Measurements from ENCODE around the gene LAGE3.

The LAGE3 gene

GRCh38 chrX:154476821-154477220 is 2.3 kb downstream of the LAGE3 start:
- no peak overlapping the region for H3K27ac ChIP-seq (ENCODE audit: insufficient read depth, low read depth, low read length, poor library complexity, severe bottlenecking)
- WGBS, 2 experiments, result 94 to 96% methylated on average over 8 of the region's 8 CpGs
- H3K36me3 ChIP-seq (ENCODE audit: control insufficient read depth, insufficient read depth, low read length), result no peaks in the 10 kb centered on the region
- H3K27me3 ChIP-seq (ENCODE audit: control insufficient read depth, insufficient read depth, low read length, poor library complexity, severe bottlenecking), result no peaks in the 10 kb centered on the region
- H3K4me1 ChIP-seq (ENCODE audit: control insufficient read depth, insufficient read depth, low read length), result no peaks in the 10 kb centered on the region
- no peaks in the 10 kb centered on the region for H3K9me3 ChIP-seq (ENCODE audit: control insufficient read depth, low read length)
- H3K4me3 ChIP-seq (ENCODE audit: insufficient read depth, low read depth, low read length), result no peak overlapping the region

- Histone ChIP-seq H3K4me1 (ENCODE audit: control insufficient read depth, insufficient read depth, low read length) (no peaks in the 10 kb centered on the region), H3K27me3 (ENCODE audit: control insufficient read depth, insufficient read depth, low read length, poor library complexity, severe bottlenecking) (no peaks in the 10 kb centered on the region), H3K27ac (ENCODE audit: insufficient read depth, low read depth, low read length, poor library complexity, severe bottlenecking) (no peak overlapping the region), H3K4me3 (ENCODE audit: insufficient read depth, low read depth, low read length) (no peak overlapping the region), H3K36me3 (ENCODE audit: control insufficient read depth, insufficient read depth, low read length) (no peaks in the 10 kb centered on the region), H3K9me3 (ENCODE audit: control insufficient read depth, low read length) (no peaks in the 10 kb centered on the region)
- 95 to 98% methylated on average over 7 of the region's 7 CpGs for WGBS, 2 experiments
These were observed 5.4 kb downstream of the LAGE3 start for GRCh38 chrX:154473683-154474082.

- Histone ChIP-seq H3K4me1 (ENCODE audit: control insufficient read depth, insufficient read depth, low read length) (no peaks in the 10 kb centered on the region), H3K27ac (ENCODE audit: insufficient read depth, low read depth, low read length, poor library complexity, severe bottlenecking) (no peak overlapping the region), H3K4me3 (ENCODE audit: insufficient read depth, low read depth, low read length) (no peak overlapping the region), H3K9me3 (ENCODE audit: control insufficient read depth, low read length) (no peaks in the 10 kb centered on the region), H3K27me3 (ENCODE audit: control insufficient read depth, insufficient read depth, low read length, poor library complexity, severe bottlenecking) (no peaks in the 10 kb centered on the region), H3K36me3 (ENCODE audit: control insufficient read depth, insufficient read depth, low read length) (no peaks in the 10 kb centered on the region)
- 90% methylated on average over 28 of the region's 28 CpGs for WGBS, 2 experiments
These were observed 6.1 kb downstream of the LAGE3 start for GRCh38 chrX:154472685-154473632.

- Histone ChIP-seq H3K4me3 (ENCODE audit: insufficient read depth, low read depth, low read length) (no peak overlapping the region), H3K27me3 (ENCODE audit: control insufficient read depth, insufficient read depth, low read length, poor library complexity, severe bottlenecking) (no peaks in the 10 kb centered on the region), H3K27ac (ENCODE audit: insufficient read depth, low read depth, low read length, poor library complexity, severe bottlenecking) (no peak overlapping the region), H3K4me1 (ENCODE audit: control insufficient read depth, insufficient read depth, low read length) (no peaks in the 10 kb centered on the region), H3K36me3 (ENCODE audit: control insufficient read depth, insufficient read depth, low read length) (no peaks in the 10 kb centered on the region), H3K9me3 (ENCODE audit: control insufficient read depth, low read length) (no peaks in the 10 kb centered on the region)
- 91 to 92% methylated on average over 23 of the region's 23 CpGs for WGBS, 2 experiments
These were observed 7.0 kb downstream of the LAGE3 start for GRCh38 chrX:154471839-154472684.

- H3K27me3 ChIP-seq (ENCODE audit: control insufficient read depth, insufficient read depth, low read length, poor library complexity, severe bottlenecking), result no peaks in the 10 kb centered on the region
- no peak overlapping the region for H3K4me3 ChIP-seq (ENCODE audit: insufficient read depth, low read depth, low read length)
- H3K9me3 ChIP-seq (ENCODE audit: control insufficient read depth, low read length), result no peaks in the 10 kb centered on the region
- 91% methylated on average over 23 of the region's 23 CpGs for WGBS, 2 experiments
- H3K4me1 ChIP-seq (ENCODE audit: control insufficient read depth, insufficient read depth, low read length), result no peaks in the 10 kb centered on the region
- no peaks in the 10 kb centered on the region for H3K36me3 ChIP-seq (ENCODE audit: control insufficient read depth, insufficient read depth, low read length)
- H3K27ac ChIP-seq (ENCODE audit: insufficient read depth, low read depth, low read length, poor library complexity, severe bottlenecking), result no peak overlapping the region
These were observed 8.0 kb downstream of the LAGE3 start for GRCh38 chrX:154470914-154471568.

GRCh38 chrX:154470434-154470833 is 8.6 kb downstream of the LAGE3 start:
- WGBS, 2 experiments, result 95 to 97% methylated on average over 14 of the region's 14 CpGs

GRCh38 chrX:154469880-154470279 is 9.2 kb downstream of the LAGE3 start:
- 97% methylated on average over 18 of the region's 18 CpGs for WGBS, 2 experiments
- Histone ChIP-seq H3K4me1 (ENCODE audit: control insufficient read depth, insufficient read depth, low read length) (no peaks in the 10 kb centered on the region), H3K27me3 (ENCODE audit: control insufficient read depth, insufficient read depth, low read length, poor library complexity, severe bottlenecking) (no peaks in the 10 kb centered on the region), H3K36me3 (ENCODE audit: control insufficient read depth, insufficient read depth, low read length) (no peaks in the 10 kb centered on the region), H3K4me3 (ENCODE audit: insufficient read depth, low read depth, low read length) (no peak overlapping the region), H3K27ac (ENCODE audit: insufficient read depth, low read depth, low read length, poor library complexity, severe bottlenecking) (no peak overlapping the region), H3K9me3 (ENCODE audit: control insufficient read depth, low read length) (no peaks in the 10 kb centered on the region)

More at GRCh38 chrX:154470434-154470833, 8.6 kb downstream of the LAGE3 start:
- no peaks in the 10 kb centered on the region for H3K9me3 ChIP-seq (ENCODE audit: control insufficient read depth, low read length)
- no peak overlapping the region for H3K4me3 ChIP-seq (ENCODE audit: insufficient read depth, low read depth, low read length)
- no peak overlapping the region for H3K27ac ChIP-seq (ENCODE audit: insufficient read depth, low read depth, low read length, poor library complexity, severe bottlenecking)
- no peaks in the 10 kb centered on the region for H3K4me1 ChIP-seq (ENCODE audit: control insufficient read depth, insufficient read depth, low read length)
- no peaks in the 10 kb centered on the region for H3K36me3 ChIP-seq (ENCODE audit: control insufficient read depth, insufficient read depth, low read length)
- H3K27me3 ChIP-seq (ENCODE audit: control insufficient read depth, insufficient read depth, low read length, poor library complexity, severe bottlenecking), result no peaks in the 10 kb centered on the region

GRCh38 chrX:154469114-154469513 is 10.0 kb downstream of the LAGE3 start:
- no peak overlapping the region for H3K4me3 ChIP-seq (ENCODE audit: insufficient read depth, low read depth, low read length)
- H3K36me3 ChIP-seq (ENCODE audit: control insufficient read depth, insufficient read depth, low read length), result no peaks in the 10 kb centered on the region
- no peaks in the 10 kb centered on the region for H3K9me3 ChIP-seq (ENCODE audit: control insufficient read depth, low read length)
- H3K27ac ChIP-seq (ENCODE audit: insufficient read depth, low read depth, low read length, poor library complexity, severe bottlenecking), result no peak overlapping the region
- 93 to 96% methylated on average over 9 of the region's 9 CpGs for WGBS, 2 experiments
- no peaks in the 10 kb centered on the region for H3K4me1 ChIP-seq (ENCODE audit: control insufficient read depth, insufficient read depth, low read length)
- no peaks in the 10 kb centered on the region for H3K27me3 ChIP-seq (ENCODE audit: control insufficient read depth, insufficient read depth, low read length, poor library complexity, severe bottlenecking)

- Histone ChIP-seq H3K27ac (ENCODE audit: insufficient read depth, low read depth, low read length, poor library complexity, severe bottlenecking) (no peak overlapping the region), H3K4me3 (ENCODE audit: insufficient read depth, low read depth, low read length) (no peak overlapping the region), H3K9me3 (ENCODE audit: control insufficient read depth, low read length) (no peaks in the 10 kb centered on the region), H3K36me3 (ENCODE audit: control insufficient read depth, insufficient read depth, low read length) (no peaks in the 10 kb centered on the region), H3K27me3 (ENCODE audit: control insufficient read depth, insufficient read depth, low read length, poor library complexity, severe bottlenecking) (no peaks in the 10 kb centered on the region), H3K4me1 (ENCODE audit: control insufficient read depth, insufficient read depth, low read length) (no peaks in the 10 kb centered on the region)
- WGBS, 2 experiments, result 96 to 97% methylated on average over 23 of the region's 23 CpGs
These were observed 10.9 kb downstream of the LAGE3 start for GRCh38 chrX:154468217-154468616.

- H3K9me3 ChIP-seq (ENCODE audit: control insufficient read depth, low read length), result no peaks in the 10 kb centered on the region
- WGBS, 2 experiments, result 93 to 95% methylated on average over 21 of the region's 21 CpGs
- H3K27ac ChIP-seq (ENCODE audit: insufficient read depth, low read depth, low read length, poor library complexity, severe bottlenecking), result no peak overlapping the region
- no peaks in the 10 kb centered on the region for H3K36me3 ChIP-seq (ENCODE audit: control insufficient read depth, insufficient read depth, low read length)
- no peaks in the 10 kb centered on the region for H3K4me1 ChIP-seq (ENCODE audit: control insufficient read depth, insufficient read depth, low read length)
- H3K4me3 ChIP-seq (ENCODE audit: insufficient read depth, low read depth, low read length), result no peak overlapping the region
- no peaks in the 10 kb centered on the region for H3K27me3 ChIP-seq (ENCODE audit: control insufficient read depth, insufficient read depth, low read length, poor library complexity, severe bottlenecking)
These were observed 11.5 kb downstream of the LAGE3 start for GRCh38 chrX:154467556-154467955.

Data from ectodermal cell (in vitro differentiated cells).